Measurements from ENCODE around the gene SNN. TPM values are rescaled to one million over a fixed set of nuclear protein-coding genes. Genes with fewer than 3 reads are reported as not detected.
A peak's percentile ranks its signal among the peaks of the same experiment; 100 is the strongest.

Gene SNN
- total and polyA plus RNA-seq, 2 of the 8 experiments (the other 6 are each of a cell fraction or from before 2014, with no cell fraction given): 37.4 to 66.9 TPM

DNA sequence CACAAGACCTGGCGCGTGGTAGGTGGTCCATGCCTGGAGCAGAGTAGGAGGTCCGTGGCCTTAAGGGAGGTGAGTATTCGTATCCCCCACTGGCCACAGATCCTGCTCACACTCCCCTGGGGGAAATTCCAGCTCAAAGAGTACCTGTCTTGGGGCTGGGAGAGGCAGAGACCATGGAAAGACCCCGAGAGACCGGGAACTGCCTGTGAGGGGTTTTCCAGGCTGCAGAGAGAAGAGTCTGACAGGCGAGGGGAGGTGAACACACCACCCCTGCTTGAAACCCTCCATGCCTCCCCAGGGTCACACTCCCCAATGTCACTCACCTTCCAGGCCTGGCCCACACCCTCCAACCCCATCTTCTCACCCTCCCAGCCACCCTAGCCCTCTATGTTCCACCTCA is 12.6 kb upstream of the SNN start:
- Histone ChIP-seq H2BK120ac (replicated peaks; ENCODE audit: low read depth, low read length) (no peak overlapping the region), H3K36me3 (ENCODE audit: control insufficient read depth in 2 of 4, insufficient read depth in 4 of 4, low read length in 3 of 4) (no peaks in the 10 kb centered on the region), H3K23me2 (ENCODE audit: low read depth, low read length) (no peaks in the 10 kb centered on the region), H2AFZ (ENCODE audit: low read length) (no peak overlapping the region), H3K14ac (ENCODE audit: insufficient read length) (no peak overlapping the region), H3K4ac (replicated peaks; ENCODE audit: insufficient read length, low read depth, low read length) (no peak overlapping the region), H4K8ac (ENCODE audit: extremely low read depth, insufficient read depth, low read length) (no peak overlapping the region), H3K18ac (ENCODE audit: extremely low read depth, low read length) (no peak overlapping the region), H2BK20ac (ENCODE audit: low read length) (no peak overlapping the region), H2AK5ac (ENCODE audit: low read depth, low read length) (no peak overlapping the region), H3K56ac (replicated peaks; ENCODE audit: insufficient read length, low read depth, low read length) (no peak overlapping the region), H4K5ac (ENCODE audit: insufficient read length, low read depth, low read length) (no peak overlapping the region), H3K4me2 (ENCODE audit: insufficient read depth in 1 of 2, low read depth in 2 of 2, low read length in 2 of 2) (no peak overlapping the region), H3K9ac (replicated peaks in 1 of 4; ENCODE audit: extremely low read depth in 1 of 4, low read depth in 3 of 4, low read length in 3 of 4) (no peak overlapping the region), H3K23ac (ENCODE audit: insufficient read length) (no peak overlapping the region), H3K79me2 (ENCODE audit: control insufficient read depth in 1 of 2, insufficient read depth in 2 of 2, low read length in 2 of 2) (no peaks in the 10 kb centered on the region), H3K27me3 (replicated peaks in 1 of 4; ENCODE audit: control insufficient read depth in 3 of 4, extremely low read depth in 1 of 4, insufficient read depth in 3 of 4, low read length in 3 of 4) (no peaks in the 10 kb centered on the region), H2BK5ac (ENCODE audit: low read depth, low read length) (no peak overlapping the region), H2BK12ac (ENCODE audit: low read depth, low read length) (0 out of 2 replicates have a peak overlapping the region, but pooled peaks have one; percentile 11), H3K9me3 (ENCODE audit: insufficient read depth in 2 of 2, low read depth in 1 of 2, low read length in 1 of 2) (no peaks in the 10 kb centered on the region), H3K4me1 (replicated peaks in 1 of 4; ENCODE audit: control insufficient read depth in 3 of 4, insufficient read depth in 4 of 4, low read length in 3 of 4) (peaks cover 0 to 8% (median 6%) of the 10 kb centered on the region in 4 experiments; a peak in 5 of 7 replicates), H3K27ac (ENCODE audit: low read depth, low read length) (no peak overlapping the region), H2BK15ac (ENCODE audit: low read length) (no peak overlapping the region), H3K4me3 (ENCODE audit: extremely low read depth in 1 of 4, insufficient read depth in 2 of 4, low read depth in 3 of 4, low read length in 4 of 4) (no peak overlapping the region), H4K91ac (replicated peaks; ENCODE audit: insufficient read length, low read length) (no peak overlapping the region), H4K20me1 (replicated peaks in 1 of 2; ENCODE audit: control insufficient read depth in 1 of 2, insufficient read depth in 2 of 2, low read length in 2 of 2) (no peaks in the 10 kb centered on the region), H3K79me1 (ENCODE audit: low read depth, low read length) (no peaks in the 10 kb centered on the region)
- ChIA-PET POLR2A (ENCODE audit: partially characterized antibody) (interaction anchor here (0.6 to 1.2 kb wide), 3 partner anchors 15 to 195 kb away, joined by 3 read pairs; no protein-coding TSS in a partner anchor), CTCF (ENCODE audit: partially characterized antibody) (interaction anchor here (0.6 to 3.2 kb wide), 7 partner anchors 9 to 251 kb away, joined by 3 to 31 read pairs (median 4); no protein-coding TSS in a partner anchor)
- no peak for FAIRE-seq
- TF ChIP-seq BRCA1 (IDR thresholded peaks at IDR 0.05; ENCODE audit: low read depth, low read length): no peak
- TF ChIP-seq ZNF274 (IDR thresholded peaks at IDR 0.05; ENCODE audit: borderline replicate concordance, extremely low read depth, low read length): no peak
- no peak for TF ChIP-seq SIRT6 (IDR thresholded peaks at IDR 0.05; ENCODE audit: low read length)
- no peak for TF ChIP-seq POLR2A (IDR thresholded peaks at IDR 0.05; ENCODE audit: control extremely low read depth in 1 of 2, low read depth in 2 of 2, low read length in 2 of 2)
- no peak for TF ChIP-seq NRF1 (IDR thresholded peaks at IDR 0.05; ENCODE audit: low read depth, low read length)
- no peak for TF ChIP-seq TAF7 (optimal IDR thresholded peaks at IDR 0.05; ENCODE audit: borderline replicate concordance, low read depth, low read length)
- no peak for TF ChIP-seq SAP30 (IDR thresholded peaks at IDR 0.05; ENCODE audit: insufficient read depth, insufficient replicate concordance, low read length)
- TF ChIP-seq SP2 (IDR thresholded peaks at IDR 0.05; ENCODE audit: low read length): no peak
- no peak for TF ChIP-seq SP1 (IDR thresholded peaks at IDR 0.05; ENCODE audit: low read depth, low read length)
- no peak for TF ChIP-seq EGR1 (IDR thresholded peaks at IDR 0.05; ENCODE audit: borderline replicate concordance, low read depth, low read length)
- no peak for TF ChIP-seq CREB1 (IDR thresholded peaks at IDR 0.05)
- TF ChIP-seq CHD2 (IDR thresholded peaks at IDR 0.05; ENCODE audit: low read length): no peak
- no peak for TF ChIP-seq MAX (IDR thresholded peaks at IDR 0.05)
- no peak for TF ChIP-seq TAF1 (IDR thresholded peaks at IDR 0.05; ENCODE audit: low read depth, low read length)
- no peak for TF ChIP-seq SRF (IDR thresholded peaks at IDR 0.05; ENCODE audit: low read depth, low read length)
- no peak for TF ChIP-seq KDM4A (IDR thresholded peaks at IDR 0.05; ENCODE audit: low read depth, low read length, severe bottlenecking)
- no peak for TF ChIP-seq JUN (IDR thresholded peaks at IDR 0.05; ENCODE audit: low read depth, low read length)
- 92% methylated on average over 7 of the region's 7 CpGs; no CpG with 5 or more reads in 1 of the 2 experiments for WGBS, 2 experiments (ENCODE audit: extremely low coverage in 1 of 2, insufficient coverage in 1 of 2, insufficient read length in 1 of 2, insufficient replicate concordance in 2 of 2, low coverage in 1 of 2, low lambda C conversion rate in 2 of 2, missing lambda C conversion rate in 1 of 2)
- DNase-seq (ENCODE audit: low read depth in 1 of 2, low spot score in 2 of 2): no peak
